IPS-15b (cell line): Measurements from ENCODE around the gene PARP6.
A peak's percentile ranks its signal among the peaks of the same experiment; 100 is the strongest.

Source experiments
- H3K27me3 ChIP-seq: one replicate; pipeline ENCODE4 v1.6.1; 2013; ENCODE audit warnings: low read length; ENCODE audit not compliant: control insufficient read depth, insufficient read depth
- H3K36me3 ChIP-seq: one replicate; pipeline ENCODE4 v1.6.1; 2013; ENCODE audit warnings: low read length; ENCODE audit not compliant: control insufficient read depth, insufficient read depth
- H3K4me1 ChIP-seq: one replicate; pipeline ENCODE4 v1.6.1; 2013; ENCODE audit warnings: mild to moderate bottlenecking, low read length; ENCODE audit not compliant: control insufficient read depth, insufficient read depth
- H3K4me3 ChIP-seq: one replicate; pipeline ENCODE4 v1.5.1; 2013; ENCODE audit warnings: low read depth, low read length
- H3K9ac ChIP-seq: one replicate; pipeline ENCODE4 v1.6.1; 2013; ENCODE audit warnings: low read depth, mild to moderate bottlenecking, low read length
- H3K9me3 ChIP-seq: one replicate; pipeline ENCODE4 v1.6.1; 2013; ENCODE audit warnings: mild to moderate bottlenecking, low read length; ENCODE audit not compliant: control insufficient read depth, insufficient read depth

PARP6 gene

GRCh38 chr15:72272213-72272996, at the start of gene PARP6:
TSS of gene PARP6 (minus strand) at chr15:72272554. CDS start at chr15:72267477, 5,077 bp downstream.
- H3K4me3 ChIP-seq, result peak within 1 kb of the TSS; percentile 74
- H3K36me3 ChIP-seq, result peaks cover 3% of the 10 kb centered on the region
- no peaks in the 10 kb centered on the region for H3K9me3 ChIP-seq
- H3K9ac ChIP-seq, result peak within 1 kb of the TSS; percentile 70
- H3K27me3 ChIP-seq, result no peaks in the 10 kb centered on the region
- H3K4me1 ChIP-seq, result no peaks in the 10 kb centered on the region

DNA sequence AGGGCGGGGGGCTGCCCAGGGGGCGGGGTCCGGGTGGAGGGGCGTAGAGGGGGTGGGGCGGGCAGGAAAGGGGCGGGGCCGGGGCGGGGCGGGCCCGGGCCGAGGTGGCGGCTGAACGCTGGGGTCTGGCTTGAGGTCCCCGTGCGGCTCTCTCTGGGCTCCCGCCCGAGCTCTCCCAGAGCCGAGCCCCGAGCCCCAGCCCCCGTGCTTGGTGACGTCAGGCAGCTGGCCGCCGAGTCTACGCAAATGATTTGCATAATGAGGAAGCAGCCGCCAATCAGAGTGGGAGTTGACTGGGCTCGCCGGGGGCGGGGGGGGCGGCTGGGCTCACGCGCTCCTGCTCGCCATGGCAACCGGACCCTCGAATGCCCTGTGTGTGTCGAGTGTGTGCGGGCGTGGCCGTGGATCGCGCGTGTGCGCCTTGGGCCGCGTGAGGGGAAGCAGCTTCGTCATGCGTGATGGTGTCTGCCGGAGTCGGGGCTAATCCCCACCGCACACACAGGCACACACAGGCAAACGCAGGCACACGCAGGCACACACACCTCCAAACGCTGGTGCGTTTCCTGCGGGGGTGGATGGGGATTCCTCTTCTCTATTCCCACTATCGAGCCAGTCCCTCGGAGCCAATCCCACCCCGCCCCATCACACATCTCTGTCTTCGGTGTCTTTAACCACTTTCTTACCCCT, 47.8 kb upstream of the PARP6 start, which contains the start of gene CELF6:
CELF6 (minus strand) TSS at position 173 of the 687 bp plus-strand sequence. CDS start 283 bp downstream, outside the sequence.
- Histone ChIP-seq H3K4me1 (no peaks in the 10 kb centered on the region), H3K9ac (no peak within 1 kb of the TSS), H3K9me3 (no peaks in the 10 kb centered on the region), H3K27me3 (peaks cover 44% of the 10 kb centered on the region), H3K36me3 (no peaks in the 10 kb centered on the region), H3K4me3 (peak within 1 kb of the TSS; percentile 79)

DNA sequence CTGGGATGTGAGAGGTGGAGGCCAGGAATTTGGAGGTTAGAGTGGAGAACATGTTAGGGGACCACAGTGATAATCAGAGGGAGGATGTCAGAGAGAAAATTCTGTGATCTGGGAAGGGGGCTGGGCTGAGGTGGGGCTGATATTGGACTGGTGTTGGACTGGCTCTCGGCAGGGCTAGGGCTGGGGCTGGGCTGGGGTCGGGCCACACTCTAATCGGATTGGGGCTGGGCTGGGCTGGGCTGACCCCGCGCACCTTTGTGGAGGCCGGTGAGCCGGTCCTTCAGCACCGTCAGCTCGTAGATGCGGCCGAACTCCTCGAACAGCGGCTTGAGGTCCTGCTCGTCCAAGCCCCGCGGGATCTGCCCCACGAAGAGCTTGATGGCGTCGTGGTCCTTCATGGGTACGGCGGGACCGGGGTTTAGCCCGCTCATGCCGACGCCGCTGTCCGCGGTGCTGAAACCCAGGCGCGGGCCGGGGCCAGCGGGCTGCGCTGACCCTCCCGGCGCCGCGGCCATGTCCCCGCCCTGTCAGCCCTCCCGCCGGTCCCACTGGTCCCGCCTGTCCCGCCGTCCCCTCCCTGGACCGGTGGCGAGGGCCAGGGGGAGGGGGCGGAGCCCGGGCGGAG, 47.1 kb upstream of the PARP6 start:
- H3K4me3 ChIP-seq, result peak overlapping the region; percentile 19
- peaks cover 45% of the 10 kb centered on the region for H3K27me3 ChIP-seq

GRCh38 chr15:72318408-72318942, 46.1 kb upstream of the PARP6 start:
- no peak overlapping the region for H3K9ac ChIP-seq
- no peaks in the 10 kb centered on the region for H3K9me3 ChIP-seq
- H3K36me3 ChIP-seq, result no peaks in the 10 kb centered on the region
- H3K27me3 ChIP-seq, result peaks cover 47% of the 10 kb centered on the region
- H3K4me3 ChIP-seq, result no peak overlapping the region
- H3K4me1 ChIP-seq, result no peaks in the 10 kb centered on the region

More for the DNA sequence above, 47.1 kb upstream of the PARP6 start:
- no peaks in the 10 kb centered on the region for H3K36me3 ChIP-seq
- no peak overlapping the region for H3K9ac ChIP-seq
- no peaks in the 10 kb centered on the region for H3K9me3 ChIP-seq
- H3K4me1 ChIP-seq, result no peaks in the 10 kb centered on the region

DNA sequence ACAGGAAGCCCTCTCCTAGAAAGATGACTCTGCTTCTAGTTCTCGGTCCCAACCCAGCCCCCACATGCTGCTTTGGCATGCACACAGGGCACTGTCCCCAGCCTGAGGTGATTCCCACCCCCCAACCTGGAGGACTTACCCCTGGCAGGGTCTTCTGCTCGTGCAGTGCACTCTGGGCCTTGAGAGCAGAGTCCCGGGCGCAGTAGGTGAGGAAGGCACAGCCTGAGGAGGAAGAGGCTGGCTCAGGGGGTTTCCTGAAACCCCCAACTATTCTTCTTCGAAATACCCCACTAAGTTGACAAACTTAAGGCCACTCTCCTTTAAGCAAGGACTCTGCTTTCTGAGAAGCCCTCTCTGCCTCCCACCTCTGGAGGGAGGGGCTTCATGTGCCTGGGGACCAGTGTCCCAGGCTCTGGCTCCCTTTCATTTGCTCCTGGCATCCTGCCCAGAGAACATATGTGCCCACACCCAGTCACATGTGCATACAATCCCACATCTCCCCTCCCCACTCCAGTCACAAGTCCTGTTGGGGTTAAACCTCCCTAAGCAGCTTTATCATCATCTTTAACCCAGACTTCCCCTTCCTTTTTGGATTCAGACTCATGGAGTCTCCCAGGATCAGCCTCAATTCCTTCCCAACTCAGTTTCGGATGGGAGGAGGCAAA, 43.5 kb upstream of the PARP6 start:
- Histone ChIP-seq H3K36me3 (no peaks in the 10 kb centered on the region), H3K27me3 (peaks cover 47% of the 10 kb centered on the region), H3K9me3 (no peaks in the 10 kb centered on the region), H3K9ac (no peak overlapping the region), H3K4me1 (no peaks in the 10 kb centered on the region), H3K4me3 (no peak overlapping the region)

GRCh38 chr15:72313881-72314280, 41.5 kb upstream of the PARP6 start:
- H3K4me3 ChIP-seq, result no peak overlapping the region
- H3K9me3 ChIP-seq, result no peaks in the 10 kb centered on the region
- peaks cover 49% of the 10 kb centered on the region for H3K27me3 ChIP-seq
- no peaks in the 10 kb centered on the region for H3K36me3 ChIP-seq
- H3K4me1 ChIP-seq, result no peaks in the 10 kb centered on the region
- no peak overlapping the region for H3K9ac ChIP-seq

DNA sequence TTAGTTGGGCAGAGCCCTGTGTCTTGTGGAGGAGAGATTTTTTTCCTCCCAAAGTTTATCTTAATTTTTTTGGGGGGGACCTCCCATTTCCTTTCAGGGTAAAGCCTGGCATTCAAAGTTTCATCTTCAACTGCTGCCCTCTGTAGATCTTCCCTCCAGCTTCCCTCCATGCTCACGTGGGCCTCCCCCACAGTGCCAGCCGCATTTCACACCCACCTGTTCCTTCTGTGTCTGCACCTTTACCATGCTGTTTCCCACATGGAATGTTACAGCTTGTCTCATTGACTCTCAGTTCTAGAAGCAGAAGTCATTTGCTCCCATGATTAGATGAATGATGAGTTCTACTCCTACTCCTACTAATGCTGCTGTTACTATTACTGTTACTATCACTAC, 41.1 kb upstream of the PARP6 start:
- Histone ChIP-seq H3K9me3 (no peaks in the 10 kb centered on the region), H3K27me3 (peaks cover 44% of the 10 kb centered on the region), H3K4me1 (no peaks in the 10 kb centered on the region), H3K9ac (no peak overlapping the region), H3K4me3 (no peak overlapping the region), H3K36me3 (no peaks in the 10 kb centered on the region)

- no peaks in the 10 kb centered on the region for H3K9me3 ChIP-seq
- no peak overlapping the region for H3K9ac ChIP-seq
- no peaks in the 10 kb centered on the region for H3K36me3 ChIP-seq
- H3K27me3 ChIP-seq, result peaks cover 38% of the 10 kb centered on the region
- no peaks in the 10 kb centered on the region for H3K4me1 ChIP-seq
- no peak overlapping the region for H3K4me3 ChIP-seq
Observed at GRCh38 chr15:72312605-72313447, 40.5 kb upstream of the PARP6 start.

- H3K4me1 ChIP-seq, result no peaks in the 10 kb centered on the region
- no peak overlapping the region for H3K4me3 ChIP-seq
- no peak overlapping the region for H3K9ac ChIP-seq
- no peaks in the 10 kb centered on the region for H3K36me3 ChIP-seq
- H3K27me3 ChIP-seq, result peaks cover 15% of the 10 kb centered on the region
- H3K9me3 ChIP-seq, result no peaks in the 10 kb centered on the region
Observed at GRCh38 chr15:72307026-72307425, 34.7 kb upstream of the PARP6 start.

- Histone ChIP-seq H3K27me3 (peaks cover 15% of the 10 kb centered on the region), H3K9ac (no peak overlapping the region), H3K4me3 (no peak overlapping the region), H3K9me3 (no peaks in the 10 kb centered on the region), H3K4me1 (no peaks in the 10 kb centered on the region), H3K36me3 (no peaks in the 10 kb centered on the region)
Observed at GRCh38 chr15:72306211-72306785, 33.9 kb upstream of the PARP6 start.
